GM06990 (cell line): ENCODE results near the gene NRCAM.
A peak's percentile ranks its signal among the peaks of the same experiment; 100 is the strongest.

Experiments
- DNase-seq: peaks from one replicate; pipeline ENCODE4 v3.0.0-alpha.2; 2011; ENCODE audit not compliant: insufficient read length; ENCODE audit errors: extremely low read depth
- H3K27me3 ChIP-seq: replicated peaks from 2 replicates; pipeline ENCODE4 v1.6.0; 2011; ENCODE audit warnings: low read length; ENCODE audit not compliant: control insufficient read depth, insufficient read depth
- H3K36me3 ChIP-seq: 2 replicates; pipeline ENCODE4 v1.5.1; 2011; ENCODE audit warnings: low read length; ENCODE audit not compliant: control insufficient read depth, insufficient read depth
- H3K4me3 ChIP-seq: replicated peaks from 2 replicates; pipeline ENCODE4 v1.5.1; 2011; ENCODE audit warnings: low read depth, mild to moderate bottlenecking, control low read depth, low read length
- TF ChIP-seq, protein P1 (sequence below): IDR thresholded peaks from 2 replicates; pipeline ENCODE4 v1.5.1; 2011; ENCODE audit warnings: low read length, control low read depth, mild to moderate bottlenecking, inconsistent platforms; ENCODE audit not compliant: insufficient read depth, poor library complexity, severe bottlenecking

NRCAM gene

DNA sequence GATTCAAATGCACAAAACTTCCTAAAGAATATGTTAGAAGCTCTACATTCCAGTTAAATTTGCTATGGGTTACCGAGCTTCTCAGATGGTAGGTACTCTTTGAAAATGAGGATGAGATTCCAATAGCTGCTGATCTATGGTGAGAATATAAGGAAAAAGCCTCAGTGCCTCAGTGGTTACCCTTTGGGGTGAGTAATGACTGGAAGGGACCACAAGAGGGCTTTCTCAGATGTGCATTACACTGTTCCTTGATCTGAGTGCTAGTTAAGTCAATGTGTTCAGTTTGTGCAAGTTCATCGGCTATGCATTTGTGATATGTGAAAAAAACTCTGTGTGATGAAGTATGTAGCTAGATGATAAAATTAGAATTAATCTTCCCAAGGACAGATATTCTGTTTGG, 3.5 kb downstream of the NRCAM start:
- Histone ChIP-seq H3K27me3 (peaks cover 1% of the 10 kb centered on the region; the same call in 1 of the 2 replicates), H3K36me3 (no peaks in the 10 kb centered on the region), H3K4me3 (no peak overlapping the region)
- DNase-seq = no peak
- TF ChIP-seq, protein P1, sequence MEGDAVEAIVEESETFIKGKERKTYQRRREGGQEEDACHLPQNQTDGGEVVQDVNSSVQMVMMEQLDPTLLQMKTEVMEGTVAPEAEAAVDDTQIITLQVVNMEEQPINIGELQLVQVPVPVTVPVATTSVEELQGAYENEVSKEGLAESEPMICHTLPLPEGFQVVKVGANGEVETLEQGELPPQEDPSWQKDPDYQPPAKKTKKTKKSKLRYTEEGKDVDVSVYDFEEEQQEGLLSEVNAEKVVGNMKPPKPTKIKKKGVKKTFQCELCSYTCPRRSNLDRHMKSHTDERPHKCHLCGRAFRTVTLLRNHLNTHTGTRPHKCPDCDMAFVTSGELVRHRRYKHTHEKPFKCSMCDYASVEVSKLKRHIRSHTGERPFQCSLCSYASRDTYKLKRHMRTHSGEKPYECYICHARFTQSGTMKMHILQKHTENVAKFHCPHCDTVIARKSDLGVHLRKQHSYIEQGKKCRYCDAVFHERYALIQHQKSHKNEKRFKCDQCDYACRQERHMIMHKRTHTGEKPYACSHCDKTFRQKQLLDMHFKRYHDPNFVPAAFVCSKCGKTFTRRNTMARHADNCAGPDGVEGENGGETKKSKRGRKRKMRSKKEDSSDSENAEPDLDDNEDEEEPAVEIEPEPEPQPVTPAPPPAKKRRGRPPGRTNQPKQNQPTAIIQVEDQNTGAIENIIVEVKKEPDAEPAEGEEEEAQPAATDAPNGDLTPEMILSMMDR = peak; percentile 59

DNA sequence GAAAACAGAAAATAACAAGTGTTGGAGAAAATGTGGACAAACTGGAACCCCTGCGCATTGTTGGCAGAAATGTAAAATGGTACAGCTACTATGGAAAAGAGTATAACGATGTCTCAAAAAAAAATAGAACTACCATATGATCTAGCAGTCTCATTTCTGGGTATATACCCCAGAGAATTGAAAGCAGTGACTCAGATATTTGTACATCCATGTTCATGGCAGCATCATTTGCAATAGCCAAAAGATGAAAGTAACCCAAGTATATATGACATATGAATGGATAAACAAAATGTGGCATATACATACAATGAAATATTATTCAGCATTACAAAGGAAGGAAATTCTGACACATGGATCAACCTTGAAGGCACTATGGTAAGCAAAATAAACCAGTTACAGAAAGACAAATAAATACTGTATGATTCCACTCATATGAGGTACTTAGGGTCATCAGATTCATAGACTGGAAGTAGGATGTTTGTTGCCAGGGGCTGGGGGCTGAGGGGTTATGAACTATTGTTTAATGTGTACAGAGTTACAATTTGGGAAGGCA, 4.9 kb downstream of the NRCAM start:
- Histone ChIP-seq H3K4me3 (no peak overlapping the region), H3K27me3 (peaks cover 1% of the 10 kb centered on the region; the same call in 1 of the 2 replicates), H3K36me3 (no peaks in the 10 kb centered on the region)
- TF ChIP-seq, protein P1 = no peak
- no peak for DNase-seq

DNA sequence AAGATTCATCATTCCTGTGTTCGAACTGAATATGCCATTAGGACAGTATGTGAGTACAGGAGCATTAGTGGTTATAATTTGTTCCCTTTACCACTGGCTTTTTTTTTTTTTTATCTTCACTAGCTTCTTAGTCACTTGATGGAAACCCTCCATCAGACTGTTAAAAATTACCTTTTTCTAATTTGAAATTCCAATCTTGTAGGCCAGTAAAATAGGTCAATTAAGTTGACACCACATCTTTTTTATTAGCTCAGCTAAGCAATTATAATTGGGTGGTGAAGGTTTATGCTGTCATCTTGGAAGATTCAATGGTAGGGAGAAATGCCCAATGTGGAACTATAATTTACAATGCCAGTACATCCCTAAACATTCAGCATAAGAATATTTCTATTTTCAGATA, 6.1 kb downstream of the NRCAM start:
- TF ChIP-seq, protein P1 = no peak
- no peak for DNase-seq
- Histone ChIP-seq H3K36me3 (no peaks in the 10 kb centered on the region), H3K27me3 (0 out of 2 replicates have a peak, but pooled peaks cover 1% of the 10 kb centered on the region), H3K4me3 (no peak overlapping the region)

DNA sequence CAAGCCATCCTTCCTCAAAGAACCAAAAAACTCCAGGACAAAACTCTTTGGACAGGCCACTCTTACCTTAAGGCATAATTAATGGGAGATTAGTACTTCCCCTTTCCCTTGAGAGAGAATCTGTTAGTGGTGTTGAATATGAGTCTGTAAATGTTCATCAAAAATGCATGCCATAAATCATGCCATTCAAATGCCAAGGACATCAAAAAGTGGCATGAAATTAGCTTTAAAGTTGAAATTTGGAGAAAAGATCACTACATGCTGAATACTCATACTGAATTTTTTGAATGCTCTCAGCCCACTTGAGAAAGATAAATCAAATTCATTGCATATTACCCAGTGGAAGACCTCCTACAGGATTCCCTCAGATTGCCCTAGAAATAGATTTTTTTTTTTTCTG, 6.7 kb downstream of the NRCAM start:
- DNase-seq = no peak
- Histone ChIP-seq H3K27me3 (0 out of 2 replicates have a peak, but pooled peaks cover under 1% of the 10 kb centered on the region), H3K4me3 (no peak overlapping the region), H3K36me3 (no peaks in the 10 kb centered on the region)
- TF ChIP-seq, protein P1 = no peak

DNA sequence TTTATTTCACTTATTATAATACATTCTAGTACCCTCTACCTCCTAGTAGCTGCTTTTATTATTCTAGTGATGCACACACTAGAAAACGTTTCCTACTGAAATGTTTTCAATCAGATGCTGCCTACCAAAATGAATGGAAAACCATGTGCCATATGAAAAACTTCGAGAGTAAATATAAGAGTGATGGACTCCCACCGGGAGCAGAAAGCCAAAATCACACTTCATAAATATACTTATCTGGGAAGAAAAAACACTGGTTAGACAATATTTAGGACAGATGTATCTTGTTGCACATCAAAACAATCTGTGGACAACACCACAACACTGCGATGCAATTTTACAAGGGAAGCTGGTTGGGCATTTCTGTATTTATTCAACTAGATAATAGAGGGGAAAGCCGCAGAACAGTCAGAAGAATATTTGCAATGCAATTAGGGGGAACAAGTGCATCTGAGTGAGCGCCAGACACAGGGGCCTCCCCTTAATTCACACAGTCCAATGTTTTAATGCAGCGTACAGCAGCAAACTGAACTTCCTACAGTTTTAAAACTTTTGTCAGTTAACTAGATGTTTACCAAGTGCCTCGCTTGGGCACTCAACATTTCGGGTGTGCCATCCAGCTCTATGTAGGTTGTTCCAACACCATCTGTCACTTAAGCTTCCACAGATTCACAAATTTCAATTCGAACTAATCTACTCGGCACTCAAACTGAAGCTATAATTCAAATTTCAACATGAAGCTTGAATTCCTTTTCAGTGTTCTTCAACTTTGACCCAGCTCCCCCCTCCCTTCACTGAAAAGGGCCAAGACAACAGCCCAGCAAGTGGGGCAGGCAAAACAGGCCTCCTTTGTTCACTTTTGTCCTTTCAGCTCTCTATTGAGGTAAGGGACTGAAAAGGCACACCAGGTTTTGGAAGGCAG, 7.4 kb downstream of the NRCAM start:
- H3K27me3 ChIP-seq = no peaks in the 10 kb centered on the region
- DNase-seq = no peak
- TF ChIP-seq, protein P1 = no peak
- H3K4me3 ChIP-seq = no peak overlapping the region
- H3K36me3 ChIP-seq = no peaks in the 10 kb centered on the region
